MCF 10A (cell line): ENCODE data around the gene AUTS2. TPM values are rescaled to one million over a fixed set of nuclear protein-coding genes. Genes with fewer than 3 reads are reported as not detected.

Source experiments
- BruUV-seq: library from RNA; stranded (reverse); fragments of 400-500 nt; replicated peaks from 2 replicates; lab custom pipeline; 2021; lab: Mats Ljungman, UMichigan
- CTCF ChIA-PET: fragments of 300-600 bp; sonication (Branson Sonifier 250); formaldehyde crosslinking; extraction: SDS; loops from one replicate; lab custom pipeline; 2021; ENCODE audit warnings: antibody characterized with exemption, inconsistent platforms; lab: Yijun Ruan, JAX
- POLR2A ChIA-PET: fragments of 300-600, 350-650 bp; sonication (Branson Sonifier 250); formaldehyde crosslinking; extraction: SDS; loops from one replicate; lab custom pipeline; 2020; ENCODE audit warnings: antibody characterized with exemption, inconsistent platforms; lab: Yijun Ruan, JAX
- DNase-seq: peaks from one replicate; pipeline ENCODE4 v3.0.0-alpha.2; 2018; ENCODE audit not compliant: unreplicated experiment
- H3K27ac Mint-ChIP-seq: one replicate; pipeline ENCODE4 v1.8.0; 2022; ENCODE audit warnings: mild to moderate bottlenecking, low read depth, mixed read lengths; ENCODE audit not compliant: unreplicated experiment
- H3K27me3 Mint-ChIP-seq: one replicate; pipeline ENCODE4 v1.8.0; 2022; ENCODE audit warnings: mixed read lengths; ENCODE audit not compliant: insufficient read depth, unreplicated experiment
- H3K36me3 Mint-ChIP-seq: one replicate; pipeline ENCODE4 v1.8.0; 2022; ENCODE audit warnings: mild to moderate bottlenecking, moderate library complexity, mixed read lengths; ENCODE audit not compliant: insufficient read depth, unreplicated experiment
- H3K4me1 Mint-ChIP-seq: one replicate; pipeline ENCODE4 v1.8.0; 2022; ENCODE audit warnings: mixed read lengths; ENCODE audit not compliant: insufficient read depth, unreplicated experiment
- H3K4me3 Mint-ChIP-seq: one replicate; pipeline ENCODE4 v1.8.0; 2022; ENCODE audit warnings: mild to moderate bottlenecking, moderate library complexity, mixed read lengths; ENCODE audit not compliant: unreplicated experiment
- H3K9me3 Mint-ChIP-seq: one replicate; pipeline ENCODE4 v1.8.0; 2022; ENCODE audit warnings: mixed read lengths; ENCODE audit not compliant: unreplicated experiment
- CTCF ChIP-seq: fragments of 200-600 bp; IDR thresholded peaks from one replicate; pipeline ENCODE4 v1.8.0; 2022; ENCODE audit warnings: antibody characterized with exemption, mild to moderate bottlenecking; ENCODE audit not compliant: unreplicated experiment
- intact Hi-C: fragments of 100-400 bp; cut with micrococcal nuclease; formaldehyde crosslinking; loops from 2 replicates; pipeline ENCODE4 v1.14.1; 2022
- total RNA-seq: library from RNA; stranded (reverse); gene quantifications from 2 replicates; pipeline ENCODE4 v1.2.3, GENCODE V29; 2022

AUTS2 gene
- total RNA-seq, 1 experiment from 2014 or later, result 1.3 TPM

- H3K27me3 Mint-ChIP-seq, result no peaks in the 10 kb centered on the region
- H3K9me3 Mint-ChIP-seq, result peaks cover 41% of the 10 kb centered on the region
- intact Hi-C loops, result no loop called here
- DNase-seq, result no peak
- H3K36me3 Mint-ChIP-seq, result no peaks in the 10 kb centered on the region
- TF ChIP-seq CTCF, result no peak
- H3K27ac Mint-ChIP-seq, result no peak overlapping the region
- POLR2A ChIA-PET, result no interaction called here
- no peaks in the 10 kb centered on the region for H3K4me1 Mint-ChIP-seq
- BruUV-seq, result no TSS peak
- CTCF ChIA-PET, result no interaction called here
- H3K4me3 Mint-ChIP-seq, result no peak overlapping the region
These were observed 1032.7 kb downstream of the AUTS2 start for GRCh38 chr7:70630818-70631457.

GRCh38 chr7:70631718-70632117, 1033.4 kb downstream of the AUTS2 start:
- Mint-ChIP-seq H3K27me3 (no peaks in the 10 kb centered on the region), H3K4me3 (no peak overlapping the region), H3K36me3 (no peaks in the 10 kb centered on the region), H3K4me1 (no peaks in the 10 kb centered on the region), H3K27ac (no peak overlapping the region), H3K9me3 (peaks cover 37% of the 10 kb centered on the region)
- no peak for TF ChIP-seq CTCF
- no TSS peak for BruUV-seq
- no peak for DNase-seq
- intact Hi-C loops, result no loop called here
- ChIA-PET CTCF (no interaction called here), POLR2A (no interaction called here)

GRCh38 chr7:70632400-70632799, 1034.1 kb downstream of the AUTS2 start:
- no peaks in the 10 kb centered on the region for H3K27me3 Mint-ChIP-seq
- no peak for TF ChIP-seq CTCF
- no peak overlapping the region for H3K4me3 Mint-ChIP-seq
- CTCF ChIA-PET, result no interaction called here
- POLR2A ChIA-PET, result no interaction called here
- no peak overlapping the region for H3K27ac Mint-ChIP-seq
- H3K9me3 Mint-ChIP-seq, result peaks cover 30% of the 10 kb centered on the region
- no TSS peak for BruUV-seq
- no peak for DNase-seq
- no peaks in the 10 kb centered on the region for H3K4me1 Mint-ChIP-seq
- intact Hi-C loops, result no loop called here
- no peaks in the 10 kb centered on the region for H3K36me3 Mint-ChIP-seq

- Mint-ChIP-seq H3K27me3 (no peaks in the 10 kb centered on the region), H3K36me3 (no peaks in the 10 kb centered on the region), H3K4me3 (no peak overlapping the region), H3K4me1 (no peaks in the 10 kb centered on the region), H3K9me3 (peaks cover 21% of the 10 kb centered on the region), H3K27ac (no peak overlapping the region)
- TF ChIP-seq CTCF, result no peak
- ChIA-PET POLR2A (no interaction called here), CTCF (no interaction called here)
- BruUV-seq, result no TSS peak
- DNase-seq, result no peak
- intact Hi-C loops, result no loop called here
These were observed 1035.8 kb downstream of the AUTS2 start for GRCh38 chr7:70634071-70634470.
